C4-2B (cell line): ENCODE data around the gene PBRM1.

Source experiments
- CTCF ChIP-seq: fragments of 450-650 bp; conservative IDR thresholded peaks from 2 replicates; pipeline ENCODE4 v1.5.1; 2017; ENCODE audit warnings: mild to moderate bottlenecking
- ZFX ChIP-seq: fragments of 450-650 bp; IDR thresholded peaks from 2 replicates; pipeline ENCODE4 v1.6.1; 2017

GRCh38 chr3:52685709-52686691 lies at the start of gene PBRM1, which contains the start of gene GNL3:
- TF ChIP-seq CTCF, result no peak
- TF ChIP-seq ZFX, result peak; percentile 91
